ENCODE measurements around the gene THRB.

The THRB gene

GRCh38 chr3:24271228-24271627 is 223.4 kb downstream of the THRB start:
- DNase-seq (ENCODE audit: low read depth, low spot score) = no peak

GRCh38 chr3:24270744-24271143 is 223.9 kb downstream of the THRB start:
- DNase-seq (ENCODE audit: low read depth, low spot score) = no peak

GRCh38 chr3:24270204-24270691 is 224.4 kb downstream of the THRB start:
- DNase-seq (ENCODE audit: low read depth, low spot score) = no peak

- no peak for DNase-seq (ENCODE audit: low read depth, low spot score)
Measured at GRCh38 chr3:24264748-24265158, 229.9 kb downstream of the THRB start.

- no peak for DNase-seq (ENCODE audit: low read depth, low spot score)
Measured at GRCh38 chr3:24264011-24264410, 230.6 kb downstream of the THRB start.

- DNase-seq (ENCODE audit: low read depth, low spot score) = no peak
Measured at GRCh38 chr3:24263069-24263668, 231.5 kb downstream of the THRB start.

GRCh38 chr3:24261521-24261920 is 233.1 kb downstream of the THRB start:
- no peak for DNase-seq (ENCODE audit: low read depth, low spot score)

- DNase-seq (ENCODE audit: low read depth, low spot score) = no peak
Measured at GRCh38 chr3:24259901-24260512, 234.6 kb downstream of the THRB start.

GRCh38 chr3:24258727-24259600 is 235.7 kb downstream of the THRB start:
- DNase-seq (ENCODE audit: low read depth, low spot score) = no peak

GRCh38 chr3:24258260-24258659 is 236.4 kb downstream of the THRB start:
- no peak for DNase-seq (ENCODE audit: low read depth, low spot score)

- DNase-seq (ENCODE audit: low read depth, low spot score) = no peak
Measured at GRCh38 chr3:24255414-24255813, 239.2 kb downstream of the THRB start.

GRCh38 chr3:24254649-24255048 is 240.0 kb downstream of the THRB start:
- DNase-seq (ENCODE audit: low read depth, low spot score) = no peak

GRCh38 chr3:24253336-24253735 is 241.3 kb downstream of the THRB start:
- DNase-seq (ENCODE audit: low read depth, low spot score) = no peak

GRCh38 chr3:24249523-24249922 is 245.1 kb downstream of the THRB start:
- no peak for DNase-seq (ENCODE audit: low read depth, low spot score)

GRCh38 chr3:24245056-24245455 is 249.6 kb downstream of the THRB start:
- no peak for DNase-seq (ENCODE audit: low read depth, low spot score)

- no peak for DNase-seq (ENCODE audit: low read depth, low spot score)
Measured at GRCh38 chr3:24244491-24244890, 250.2 kb downstream of the THRB start.

- DNase-seq (ENCODE audit: low read depth, low spot score) = no peak
Measured at GRCh38 chr3:24242012-24242698, 252.5 kb downstream of the THRB start.

- DNase-seq (ENCODE audit: low read depth, low spot score) = no peak
Measured at GRCh38 chr3:24240306-24240705, 254.3 kb downstream of the THRB start.

GRCh38 chr3:24237971-24238706 is 256.5 kb downstream of the THRB start:
- no peak for DNase-seq (ENCODE audit: low read depth, low spot score)

- no peak for DNase-seq (ENCODE audit: low read depth, low spot score)
Measured at GRCh38 chr3:24235121-24235520, 259.5 kb downstream of the THRB start.

- no peak for DNase-seq (ENCODE audit: low read depth, low spot score)
Measured at GRCh38 chr3:24232784-24233183, 261.9 kb downstream of the THRB start.
